Endodermal cell (in vitro differentiated cells): Measurements from ENCODE around the gene DDT. TPM values are rescaled to one million over a fixed set of nuclear protein-coding genes. Genes with fewer than 3 reads are reported as not detected.
"Not testable (repeated sequence)": the region's sequence is repeated elsewhere in the genome, so short reads cannot be mapped to it uniquely, and the experiment has no call there.

Source experiments
- DNase-seq: peaks from one replicate; pipeline ENCODE4 v3.0.0-alpha.2; 2017
- H3K27ac ChIP-seq: 2 replicates; pipeline ENCODE4 v1.5.1; 2013; ENCODE audit warnings: mild to moderate bottlenecking, low read depth, low read length, moderate library complexity
- H3K27me3 ChIP-seq: 2 replicates; pipeline ENCODE4 v1.6.1; 2013; ENCODE audit warnings: mild to moderate bottlenecking, low read length, moderate library complexity; ENCODE audit not compliant: insufficient read depth, control insufficient read depth, poor library complexity, severe bottlenecking
- H3K36me3 ChIP-seq: 2 replicates; pipeline ENCODE4 v1.7.0; 2013; ENCODE audit warnings: mild to moderate bottlenecking, low read length, moderate library complexity; ENCODE audit not compliant: control insufficient read depth, insufficient read depth
- H3K4me1 ChIP-seq: one replicate; pipeline ENCODE4 v1.7.0; 2013; ENCODE audit warnings: low read length; ENCODE audit not compliant: control insufficient read depth, insufficient read depth
- H3K4me3 ChIP-seq: 2 replicates; pipeline ENCODE4 v1.5.1; 2013; ENCODE audit warnings: mild to moderate bottlenecking, low read length, moderate library complexity
- H3K9ac ChIP-seq: 2 replicates; pipeline ENCODE4 v1.6.1; 2013; ENCODE audit warnings: mild to moderate bottlenecking, low read length, moderate library complexity; ENCODE audit not compliant: poor library complexity, severe bottlenecking; ENCODE audit errors: extremely low read depth
- H3K9me3 ChIP-seq: 2 replicates; pipeline ENCODE4 v1.6.1; 2013; ENCODE audit warnings: mild to moderate bottlenecking, low read length, moderate library complexity; ENCODE audit not compliant: control insufficient read depth
- H3K27ac Mint-ChIP-seq: 2 replicates; pipeline ENCODE4 v1.8.0; 2020; ENCODE audit warnings: mixed read lengths
- H3K27me3 Mint-ChIP-seq: 2 replicates; pipeline ENCODE4 v1.8.0; 2021; ENCODE audit warnings: mild to moderate bottlenecking, mixed read lengths; ENCODE audit not compliant: insufficient read depth
- H3K36me3 Mint-ChIP-seq: 2 replicates; pipeline ENCODE4 v1.8.0; 2020; ENCODE audit warnings: low read depth, mixed read lengths
- H3K4me1 Mint-ChIP-seq: 2 replicates; pipeline ENCODE4 v1.8.0; 2020; ENCODE audit warnings: mixed read lengths
- H3K4me3 Mint-ChIP-seq: 2 replicates; pipeline ENCODE4 v1.8.0; 2020; ENCODE audit warnings: mild to moderate bottlenecking, moderate library complexity, mixed read lengths
- H3K9me3 Mint-ChIP-seq: 2 replicates; pipeline ENCODE4 v1.8.0; 2020; ENCODE audit warnings: mild to moderate bottlenecking, mixed read lengths
- CTCF ChIP-seq: fragments of 200-600 bp; sonication (generic); conservative IDR thresholded peaks from 2 replicates; pipeline ENCODE4 v1.5.0; 2021; ENCODE audit warnings: antibody characterized with exemption, mild to moderate bottlenecking
- WGBS, 2 experiments: methylation state at CpG; one replicate each; pipeline versions ENCODE4 v1.1.5 to v1.1.7; 2013; ENCODE audit warnings: missing lambda C conversion rate in 2 of 2, mixed read lengths in 1 of 2; ENCODE audit not compliant: insufficient coverage in 1 of 2, insufficient read length in 1 of 2; 5-methylcytosine and 5-hydroxymethylcytosine counted together
- total RNA-seq, 2 donors: library from RNA; stranded (reverse); fragmentation: NEBNext Ultra II Directional in 1 of 2; extraction: Animal tissue kit (Norgen Biotek cat#: 25700) in 1 of 2; gene quantifications; 2 replicates in 1 of 2; 3 replicates in 1 of 2; pipeline ENCODE4 v1.2.1, GENCODE V29; 2021

Gene DDT
- total RNA-seq, 2 donors from 2014 or later, result 117 to 164 TPM

- not testable (repeated sequence) for DNase-seq, H3K4me3 Mint-ChIP-seq, H3K36me3 ChIP-seq, H3K27me3 ChIP-seq, H3K27me3 Mint-ChIP-seq, H3K4me1 Mint-ChIP-seq, H3K9me3 ChIP-seq, H3K9me3 Mint-ChIP-seq, H3K4me3 ChIP-seq, H3K9ac ChIP-seq, H3K4me1 ChIP-seq, H3K27ac ChIP-seq, H3K36me3 Mint-ChIP-seq, H3K27ac Mint-ChIP-seq
- WGBS, 2 experiments, result no CpG with 5 or more reads among the region's 2 CpGs
Measured at GRCh38 chr22:23993080-23993479, 18.8 kb upstream of the DDT start.

- not testable (repeated sequence) for H3K9ac ChIP-seq, H3K9me3 ChIP-seq, H3K27me3 Mint-ChIP-seq, H3K9me3 Mint-ChIP-seq, H3K36me3 Mint-ChIP-seq, DNase-seq, H3K36me3 ChIP-seq, H3K4me3 ChIP-seq, H3K27ac Mint-ChIP-seq, H3K27ac ChIP-seq, H3K4me3 Mint-ChIP-seq, H3K27me3 ChIP-seq, H3K4me1 ChIP-seq, H3K4me1 Mint-ChIP-seq
- WGBS, 2 experiments, result 83% methylated on average over 2 of the region's 3 CpGs; no CpG with 5 or more reads in 1 of the 2 experiments
Measured at GRCh38 chr22:23989583-23990244, 15.5 kb upstream of the DDT start.

- not testable (repeated sequence) for H3K27me3 ChIP-seq, DNase-seq, H3K27me3 Mint-ChIP-seq, H3K9me3 Mint-ChIP-seq, H3K9ac ChIP-seq, H3K4me3 ChIP-seq, H3K4me3 Mint-ChIP-seq, H3K9me3 ChIP-seq, H3K4me1 ChIP-seq, H3K4me1 Mint-ChIP-seq, H3K36me3 ChIP-seq, H3K36me3 Mint-ChIP-seq, H3K27ac ChIP-seq, H3K27ac Mint-ChIP-seq
- 100% methylated on average over 1 of the region's 4 CpGs; no CpG with 5 or more reads in 1 of the 2 experiments for WGBS, 2 experiments
Measured at GRCh38 chr22:23986538-23987178, 12.4 kb upstream of the DDT start.

GRCh38 chr22:23986089-23986488 is 11.8 kb upstream of the DDT start:
- H3K27me3 ChIP-seq, H3K4me3 ChIP-seq, H3K4me3 Mint-ChIP-seq, H3K27ac Mint-ChIP-seq, H3K36me3 ChIP-seq, DNase-seq, H3K9ac ChIP-seq, H3K27me3 Mint-ChIP-seq, H3K9me3 ChIP-seq, H3K27ac ChIP-seq, H3K36me3 Mint-ChIP-seq, H3K9me3 Mint-ChIP-seq, H3K4me1 Mint-ChIP-seq, H3K4me1 ChIP-seq: not testable (repeated sequence)
- 88 to 100% methylated on average over 2 to 8 of the region's 8 CpGs for WGBS, 2 experiments

- no peak for TF ChIP-seq CTCF
- no peak overlapping the region for H3K4me3 ChIP-seq
- H3K36me3 Mint-ChIP-seq, result no peaks in the 10 kb centered on the region
- no peak for DNase-seq
- H3K27ac Mint-ChIP-seq, result no peak overlapping the region
- H3K27me3 Mint-ChIP-seq, result no peaks in the 10 kb centered on the region
- no peaks in the 10 kb centered on the region for H3K9me3 Mint-ChIP-seq
- no peaks in the 10 kb centered on the region for H3K27me3 ChIP-seq
- no peaks in the 10 kb centered on the region for H3K4me1 ChIP-seq
- H3K4me3 Mint-ChIP-seq, result no peak overlapping the region
- no peak overlapping the region for H3K9ac ChIP-seq
- H3K27ac ChIP-seq, result no peak overlapping the region
- no peaks in the 10 kb centered on the region for H3K4me1 Mint-ChIP-seq
- no peaks in the 10 kb centered on the region for H3K9me3 ChIP-seq
- WGBS, 2 experiments, result 9 to 17% methylated on average over 1 to 4 of the region's 6 CpGs
- H3K36me3 ChIP-seq, result no peaks in the 10 kb centered on the region
Measured at GRCh38 chr22:23984430-23984829, 10.2 kb upstream of the DDT start.

GRCh38 chr22:23980567-23980966 is 6.3 kb upstream of the DDT start:
- H3K27ac ChIP-seq, H3K36me3 ChIP-seq, H3K27me3 ChIP-seq, H3K4me3 Mint-ChIP-seq, H3K36me3 Mint-ChIP-seq, H3K9ac ChIP-seq, H3K4me3 ChIP-seq, H3K27me3 Mint-ChIP-seq, H3K9me3 ChIP-seq, H3K4me1 ChIP-seq, H3K4me1 Mint-ChIP-seq, H3K27ac Mint-ChIP-seq, DNase-seq, H3K9me3 Mint-ChIP-seq: not testable (repeated sequence)
- WGBS, 2 experiments, result no CpG with 5 or more reads among the region's 7 CpGs
